HCT116 (cell line): ENCODE data around the gene BICD2. TPM values are rescaled to one million over a fixed set of nuclear protein-coding genes. Genes with fewer than 3 reads are reported as not detected.

ENCODE experiments used
- ATAC-seq: fragments of 200-7000 bp; cut with Tn5 transposase; 2 replicates; pipeline ENCODE4 v1.9.1; 2020; ENCODE audit warnings: mild to moderate bottlenecking, moderate library complexity
- BruUV-seq: library from RNA; stranded (reverse); fragments of 400-500 nt; replicated peaks from 2 replicates; lab custom pipeline; 2021; lab: Mats Ljungman, UMichigan
- CTCF ChIA-PET: fragments of 300-600 bp; sonication (Branson Sonifier 250); formaldehyde crosslinking; loops from one replicate; lab custom pipeline; 2021; ENCODE audit warnings: antibody characterized with exemption; lab: Charles Lee
- POLR2A ChIA-PET: fragments of 300-600, 350-600 bp; sonication (Branson Sonifier 250); formaldehyde crosslinking; loops from one replicate; lab custom pipeline; 2021; ENCODE audit warnings: antibody characterized with exemption; lab: Charles Lee
- RAD21 ChIA-PET, 2 experiments: fragments of 300-600 bp; sonication (Branson Sonifier 250); formaldehyde crosslinking; loops; one replicate each; lab custom pipeline; 2023; ENCODE audit warnings: low total read pairs in 2 of 2; ENCODE audit not compliant: uncharacterized antibody in 2 of 2, unreplicated experiment in 2 of 2, low non-redundant PET in 1 of 2; lab: Charles Lee
- DNase-seq: peaks from one replicate; pipeline ENCODE4 v3.0.0-alpha.2; 2010; ENCODE audit warnings: low read depth, low spot score
- H2AFZ ChIP-seq: fragments of 200-600 bp; shearing (Covaris generic), sonication (generic); 2 replicates; pipeline ENCODE4 v1.6.1; 2017; ENCODE audit warnings: low read depth, mixed run types, mixed read lengths, antibody characterized with exemption, low read length; ENCODE audit not compliant: poor library complexity, severe bottlenecking
- H3K27ac ChIP-seq: 2 replicates; pipeline ENCODE4 v1.5.1; 2012; ENCODE audit warnings: low read depth, low read length
- H3K27me3 ChIP-seq: fragments of 200-600 bp; sonication (generic); 2 replicates; pipeline ENCODE4 v1.6.1; 2016; ENCODE audit warnings: mixed run types, low read length, mixed read lengths; ENCODE audit not compliant: insufficient read depth
- H3K36me3 ChIP-seq, 2 experiments: fragments of 200-500 bp in 1 of 2; fragments of 200-600 bp in 1 of 2; sonication (Bioruptor generic) in 1 of 2; sonication (generic) in 1 of 2; 2 replicates each; pipeline versions ENCODE4 v1.5.1 to v1.6.1; 2014 to 2016; ENCODE audit warnings: low read length in 2 of 2, inconsistent platforms in 1 of 2, mixed read lengths in 1 of 2, mixed run types in 1 of 2; ENCODE audit not compliant: insufficient read depth in 2 of 2, control insufficient read depth in 1 of 2
- H3K4me1 ChIP-seq, 2 experiments: fragments of 200-600 bp in 1 of 2; sonication (generic) in 1 of 2; 2 replicates each; pipeline versions ENCODE4 v1.5.1 to v1.6.1; 2012 to 2017; ENCODE audit warnings: low read length in 2 of 2, inconsistent platforms in 1 of 2, mild to moderate bottlenecking in 1 of 2, mixed read lengths in 1 of 2, mixed run types in 1 of 2, moderate library complexity in 1 of 2; ENCODE audit not compliant: insufficient read depth in 2 of 2, control insufficient read depth in 1 of 2
- H3K4me2 ChIP-seq: fragments of 200-600 bp; sonication (generic); 2 replicates; pipeline ENCODE4 v1.6.1; 2017; ENCODE audit warnings: mixed run types, low read length, mixed read lengths
- H3K4me3 ChIP-seq, 2 experiments: fragments of 200-600 bp in 1 of 2; sonication (generic) in 1 of 2; replicated peaks in 1 of 2; 2 replicates each; pipeline ENCODE4 v1.5.1; 2011 to 2016; ENCODE audit warnings: low read length in 2 of 2, control low read depth in 1 of 2, low read depth in 1 of 2, mild to moderate bottlenecking in 1 of 2, mixed read lengths in 1 of 2, mixed run types in 1 of 2
- H3K79me2 ChIP-seq: fragments of 200-600 bp; sonication (generic); 2 replicates; pipeline ENCODE4 v1.6.1; 2017; ENCODE audit warnings: mild to moderate bottlenecking, mixed run types, low read length, moderate library complexity, mixed read lengths; ENCODE audit not compliant: insufficient read depth
- H3K9ac ChIP-seq: fragments of 200-600 bp; sonication (generic); 2 replicates; pipeline ENCODE4 v1.6.1; 2016; ENCODE audit warnings: low read length, mixed read lengths
- H3K9me2 ChIP-seq: fragments of 200-600 bp; sonication (generic), shearing (Covaris generic); 2 replicates; pipeline ENCODE4 v1.6.1; 2017; ENCODE audit warnings: mixed run types, mild to moderate bottlenecking, moderate library complexity; ENCODE audit not compliant: insufficient read depth
- H3K9me3 ChIP-seq, 2 experiments: fragments of 200-500 bp in 1 of 2; fragments of 200-600 bp in 1 of 2; sonication (Bioruptor generic) in 1 of 2; sonication (generic) in 1 of 2; 2 replicates each; pipeline ENCODE4 v1.6.1; 2014 to 2017; ENCODE audit warnings: low read length in 2 of 2, mixed read lengths in 2 of 2, inconsistent platforms in 1 of 2, low read depth in 1 of 2, mild to moderate bottlenecking in 1 of 2, mixed run types in 1 of 2, moderate library complexity in 1 of 2; ENCODE audit not compliant: control insufficient read depth in 1 of 2, insufficient read depth in 1 of 2
- H4K20me1 ChIP-seq: fragments of 200-600 bp; sonication (generic), shearing (Covaris generic); 2 replicates; pipeline ENCODE4 v1.6.1; 2017; ENCODE audit warnings: mixed run types, mild to moderate bottlenecking, moderate library complexity; ENCODE audit not compliant: insufficient read depth
- ATF3 ChIP-seq: IDR thresholded peaks from 2 replicates; pipeline ENCODE4 v1.6.1; 2012
- CBX3 ChIP-seq: IDR thresholded peaks from 2 replicates; pipeline ENCODE4 v1.6.1; 2012; ENCODE audit warnings: low read depth
- CEBPB ChIP-seq: IDR thresholded peaks from 2 replicates; pipeline ENCODE4 v1.6.1; 2012; ENCODE audit warnings: low read depth
- CTCF ChIP-seq, 3 experiments: fragments of 200-600 bp in 1 of 3; sonication (generic) in 1 of 3; IDR thresholded peaks in 2 of 3; conservative IDR thresholded peaks in 1 of 3; 2 replicates each; pipeline ENCODE4 v1.5.1; 2012 to 2017; ENCODE audit warnings: low read depth in 2 of 3, low read length in 2 of 3, antibody characterized with exemption in 1 of 3, borderline replicate concordance in 1 of 3, control low read depth in 1 of 3, mild to moderate bottlenecking in 1 of 3, mixed read lengths in 1 of 3, mixed run types in 1 of 3, moderate library complexity in 1 of 3; ENCODE audit not compliant: insufficient read depth in 1 of 3
- ELF1 ChIP-seq: IDR thresholded peaks from 2 replicates; pipeline ENCODE4 v1.6.1; 2012; ENCODE audit warnings: low read depth, borderline replicate concordance
- EZH2 ChIP-seq: fragments of 200-600 bp; sonication (generic); IDR thresholded peaks from 2 replicates; pipeline ENCODE4 v1.6.1; 2017; ENCODE audit warnings: antibody characterized with exemption, mixed run types
- EZH2phosphoT487 ChIP-seq: fragments of 200-600 bp; IDR thresholded peaks from 2 replicates; pipeline ENCODE4 v1.6.1; 2018; ENCODE audit warnings: antibody characterized with exemption, borderline replicate concordance
- FOSL1 ChIP-seq: IDR thresholded peaks from 2 replicates; pipeline ENCODE4 v1.6.1; 2012; ENCODE audit warnings: low read depth
- JUND ChIP-seq: IDR thresholded peaks from 2 replicates; pipeline ENCODE4 v1.6.1; 2012
- MAX ChIP-seq: IDR thresholded peaks from 2 replicates; pipeline ENCODE4 v1.6.1; 2012
- POLR2A ChIP-seq: IDR thresholded peaks from 2 replicates; pipeline ENCODE4 v1.7.0; 2011; ENCODE audit warnings: borderline replicate concordance; ENCODE audit not compliant: insufficient read depth, insufficient read length; ENCODE audit errors: extremely low read depth
- POLR2AphosphoS5 ChIP-seq: IDR thresholded peaks from 2 replicates; pipeline ENCODE4 v1.6.1; 2011; ENCODE audit warnings: mild to moderate bottlenecking, low read depth, low read length, moderate library complexity
- RAD21 ChIP-seq: IDR thresholded peaks from 2 replicates; pipeline ENCODE4 v1.6.1; 2012; ENCODE audit warnings: low read depth, mild to moderate bottlenecking
- REST ChIP-seq: IDR thresholded peaks from 2 replicates; pipeline ENCODE4 v1.6.1; 2012; ENCODE audit warnings: low read depth
- SIN3A ChIP-seq: IDR thresholded peaks from 2 replicates; pipeline ENCODE4 v1.6.1; 2012; ENCODE audit warnings: low read depth
- SP1 ChIP-seq: IDR thresholded peaks from 2 replicates; pipeline ENCODE4 v1.6.1; 2012; ENCODE audit warnings: low read depth
- SRF ChIP-seq: IDR thresholded peaks from 2 replicates; pipeline ENCODE4 v1.6.1; 2012; ENCODE audit warnings: low read depth
- TCF7L2 ChIP-seq: IDR thresholded peaks from 2 replicates; pipeline ENCODE4 v1.7.0; 2011; ENCODE audit warnings: borderline replicate concordance, inconsistent platforms; ENCODE audit not compliant: insufficient read depth, insufficient read length; ENCODE audit errors: extremely low read depth
- YY1 ChIP-seq: IDR thresholded peaks from 2 replicates; pipeline ENCODE4 v1.6.1; 2011; ENCODE audit warnings: low read length, low read depth, moderate library complexity, mild to moderate bottlenecking; ENCODE audit not compliant: insufficient replicate concordance; ENCODE audit errors: extremely low read depth
- ZFX ChIP-seq: fragments of 450-650 bp; IDR thresholded peaks from 2 replicates; pipeline ENCODE4 v1.6.1; 2017
- ZNF274 ChIP-seq: fragments of 200-500 bp; sonication (Bioruptor generic); IDR thresholded peaks from 2 replicates; pipeline ENCODE4 v1.6.1; 2014; ENCODE audit warnings: mild to moderate bottlenecking, low read depth, low read length, inconsistent platforms
- intact Hi-C: fragments of 100-400 bp; cut with micrococcal nuclease; formaldehyde crosslinking; loops from 2 replicates; pipeline ENCODE4 v1.10.0; 2022
- total RNA-seq: library from RNA; stranded (reverse); gene quantifications from one replicate; pipeline ENCODE4 v1.2.1, GENCODE V29; 2021; ENCODE audit not compliant: unreplicated experiment

The BICD2 gene
- total RNA-seq, 1 experiment from 2014 or later = 23.4 TPM

- peak overlapping the region; percentile 67 for H3K4me2 ChIP-seq
- H3K9me2 ChIP-seq = no peaks in the 10 kb centered on the region
- peaks cover 0 to 21% of the 10 kb centered on the region in 2 experiments; a peak in 3 of 4 replicates for H3K4me1 ChIP-seq
- TF ChIP-seq CBX3 = no peak; the same call in 1 of the 2 replicates
- no peak for TF ChIP-seq POLR2A
- peak; percentile 51 to 86 (median 84); a peak in 5 of 6 replicates for TF ChIP-seq CTCF (IDR thresholded peaks at IDR 0.05 in 2 of 3, conservative IDR thresholded peaks at IDR 0.05 in 1 of 3; ENCODE audit: borderline replicate concordance in 1 of 3, insufficient read depth in 1 of 3, low read depth in 2 of 3, low read length in 2 of 3)
- no peak for TF ChIP-seq SRF
- peak; percentile 33; the same call in 1 of the 2 replicates for TF ChIP-seq JUND
- peak; percentile 74 for TF ChIP-seq MAX
- no peak for TF ChIP-seq ZFX
- TF ChIP-seq EZH2 = no peak
- no peak for TF ChIP-seq ELF1
- no peak for TF ChIP-seq SIN3A
- peak; percentile 64; the same call in 1 of the 2 replicates for TF ChIP-seq FOSL1
- TF ChIP-seq ZNF274 = no peak
- TF ChIP-seq SP1 = no peak
- TF ChIP-seq TCF7L2 = no peak
- TF ChIP-seq RAD21 = peak; percentile 76
- no peak for TF ChIP-seq CEBPB
- TF ChIP-seq ATF3 = no peak
- 0 out of 2 replicates have a peak, but pooled peaks have one; percentile 35 for TF ChIP-seq POLR2AphosphoS5
- no peak for TF ChIP-seq REST
- no peak for TF ChIP-seq EZH2phosphoT487
- TF ChIP-seq YY1 = no peak
Measured at GRCh38 chr9:92706218-92706940, 58.3 kb downstream of the BICD2 start.

More at GRCh38 chr9:92706218-92706940, 58.3 kb downstream of the BICD2 start:
- CTCF ChIA-PET = interaction anchor here (0.8 to 2.9 kb wide), 4 partner anchors 18 to 570 kb away, joined by 3 to 9 read pairs (median 4); no protein-coding TSS in a partner anchor
- H3K4me3 ChIP-seq = peak overlapping the region in 1 of 2 experiments; percentile 12; a peak in 1 of 4 replicates
- no TSS peak for BruUV-seq
- POLR2A ChIA-PET = no interaction called here
- H4K20me1 ChIP-seq = no peaks in the 10 kb centered on the region
- peak; percentile 54 for DNase-seq
- no peaks in the 10 kb centered on the region for H3K79me2 ChIP-seq
- intact Hi-C loops = no loop called here
- 0 out of 4 replicates have a peak, but pooled peaks cover 0 to 3% of the 10 kb centered on the region in 2 experiments for H3K36me3 ChIP-seq
- H3K9ac ChIP-seq = 0 out of 2 replicates have a peak overlapping the region, but pooled peaks have one; percentile 16
- RAD21 ChIA-PET = no interaction called here
- H3K27ac ChIP-seq = no peak overlapping the region
- H3K9me3 ChIP-seq = no peaks in the 10 kb centered on the region
- peak; percentile 98 for ATAC-seq
- H2AFZ ChIP-seq = no peak overlapping the region
- no peaks in the 10 kb centered on the region for H3K27me3 ChIP-seq
